VCaP (cell line): ENCODE data around the gene TRIM22.
"Not testable (repeated sequence)": the region's sequence is repeated elsewhere in the genome, so short reads cannot be mapped to it uniquely, and the experiment has no call there.

ENCODE experiments used
- H3K27ac ChIP-seq: fragments of 450-650 bp; 2 replicates; pipeline ENCODE4 v1.5.1; 2017
- CTCF ChIP-seq: fragments of 450-650 bp; conservative IDR thresholded peaks from 2 replicates; pipeline ENCODE4 v1.5.1; 2017; ENCODE audit warnings: mild to moderate bottlenecking, moderate library complexity

TRIM22 gene

GRCh38 chr11:5684036-5684645 lies 5.4 kb upstream of the TRIM22 start:
- TF ChIP-seq CTCF = no peak
- peak overlapping the region; percentile 62 for H3K27ac ChIP-seq

- peak within 1 kb of the TSS; percentile 62 for H3K27ac ChIP-seq
- peak; percentile 67 for TF ChIP-seq CTCF
Measured at GRCh38 chr11:5684646-5685362, 4.8 kb upstream of the TRIM22 start, which contains the start of gene TRIM5. Gene TRIM5, minus strand, starts transcription at chr11:5685074. Its CDS starts 4,897 bp downstream, at chr11:5680177.

GRCh38 chr11:5686426-5686825 lies 3.2 kb upstream of the TRIM22 start:
- no peak for TF ChIP-seq CTCF
- H3K27ac ChIP-seq = no peak overlapping the region

- no peak for TF ChIP-seq CTCF
Measured at GRCh38 chr11:5688482-5688881, 1.1 kb upstream of the TRIM22 start.

GRCh38 chr11:5690216-5690615 lies 626 bp downstream of the TRIM22 start:
- TF ChIP-seq CTCF = no peak
- no peak overlapping the region for H3K27ac ChIP-seq

More at GRCh38 chr11:5688482-5688881, 1.1 kb upstream of the TRIM22 start:
- H3K27ac ChIP-seq = no peak overlapping the region

GRCh38 chr11:5690736-5691135 lies 1.1 kb downstream of the TRIM22 start:
- TF ChIP-seq CTCF = no peak
- H3K27ac ChIP-seq = no peak overlapping the region

- H3K27ac ChIP-seq = not testable (repeated sequence)
Measured at GRCh38 chr11:5691238-5691963, 1.8 kb downstream of the TRIM22 start.
